Measurements from ENCODE around the gene COX20.

Gene COX20

DNA sequence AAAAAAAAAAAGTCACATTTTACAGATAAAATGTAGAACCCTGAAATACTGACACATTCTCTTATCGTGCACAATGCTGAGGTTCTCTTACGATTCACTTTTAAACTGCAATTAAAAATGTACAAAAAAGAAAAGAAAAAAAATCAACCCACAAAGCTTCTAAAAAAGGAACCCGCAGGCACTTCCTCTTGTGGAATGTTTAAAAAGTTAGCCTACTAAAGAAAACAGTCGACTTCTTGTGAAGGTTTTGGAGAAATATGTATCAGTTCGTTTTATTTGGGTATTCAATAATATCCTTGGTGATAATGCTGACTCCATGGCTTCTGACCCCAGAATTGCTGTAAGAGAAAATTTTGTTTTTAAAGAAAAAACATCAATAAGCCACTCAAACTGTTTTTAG lies 18.7 kb downstream of the COX20 start:
- DNase-seq: no peak

DNA sequence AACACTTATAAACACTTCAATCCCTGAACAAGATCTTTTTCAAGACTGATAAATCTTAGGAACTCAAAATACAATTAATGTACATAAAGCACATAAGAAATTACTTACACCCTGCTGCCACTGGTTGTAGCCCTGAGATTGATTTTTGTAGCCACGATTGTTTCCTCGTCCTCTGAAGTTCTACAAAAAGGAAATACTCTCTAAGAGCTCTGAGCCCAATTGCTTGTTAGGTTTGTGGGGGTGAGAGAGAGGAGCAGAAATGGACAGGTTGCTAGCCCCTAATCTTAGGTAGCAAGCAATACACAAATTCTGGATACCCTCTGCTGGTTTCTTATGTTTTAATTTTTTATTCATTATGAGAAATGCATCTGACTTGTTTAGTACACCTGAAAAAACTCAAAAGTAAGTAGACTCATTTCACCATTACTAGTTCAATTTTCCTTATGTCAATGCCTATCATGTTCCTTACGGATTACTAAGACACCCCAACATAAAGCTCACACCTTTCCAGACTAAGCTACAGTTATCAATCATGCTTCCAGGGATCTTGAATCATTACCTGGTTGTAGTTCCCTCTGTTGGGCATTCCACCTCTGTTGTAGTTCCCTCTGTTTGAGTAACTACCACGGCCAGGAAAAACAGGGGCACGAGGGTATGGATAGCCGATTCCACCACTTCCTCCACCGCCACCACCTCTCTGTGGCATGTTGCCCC lies 19.6 kb downstream of the COX20 start:
- DNase-seq: no peak

DNA sequence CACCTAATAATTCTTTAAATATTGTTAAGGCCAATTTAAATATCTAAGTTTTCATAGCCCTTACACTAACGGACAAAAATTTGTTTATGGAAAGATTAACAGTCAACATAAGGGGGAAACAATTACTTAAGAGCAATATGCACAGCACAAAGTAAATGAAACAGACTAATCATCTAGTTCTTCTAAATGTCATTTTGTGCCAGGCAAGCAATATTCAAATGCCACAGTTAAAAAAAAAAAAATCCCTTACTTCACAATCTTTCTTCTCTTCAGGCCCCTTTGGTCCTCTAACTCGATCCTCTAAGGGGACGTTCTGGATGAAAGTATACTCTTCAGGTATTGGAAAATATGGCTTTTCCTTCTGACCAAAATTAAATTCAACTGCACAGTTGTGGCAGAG lies 22.3 kb downstream of the COX20 start:
- no peak for DNase-seq

DNA sequence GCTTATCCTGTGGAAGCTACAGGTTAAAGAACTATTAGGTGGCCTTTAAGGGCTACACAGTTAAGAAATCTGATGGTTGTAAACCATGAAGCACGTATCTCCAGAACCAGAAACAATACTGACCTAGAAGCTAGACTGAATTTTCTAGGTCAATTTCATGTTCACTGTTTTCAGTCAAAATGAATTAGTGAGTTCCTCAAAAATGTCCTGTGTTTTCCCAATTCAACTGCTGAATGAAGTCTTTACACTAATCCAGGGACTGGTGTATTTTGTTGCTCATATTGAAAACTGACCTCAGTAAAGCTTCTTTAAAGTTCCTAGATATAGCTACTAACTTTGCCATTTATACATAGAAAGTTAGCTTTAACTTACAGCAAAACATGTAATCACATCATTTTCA lies 22.9 kb downstream of the COX20 start:
- no peak for DNase-seq

DNA sequence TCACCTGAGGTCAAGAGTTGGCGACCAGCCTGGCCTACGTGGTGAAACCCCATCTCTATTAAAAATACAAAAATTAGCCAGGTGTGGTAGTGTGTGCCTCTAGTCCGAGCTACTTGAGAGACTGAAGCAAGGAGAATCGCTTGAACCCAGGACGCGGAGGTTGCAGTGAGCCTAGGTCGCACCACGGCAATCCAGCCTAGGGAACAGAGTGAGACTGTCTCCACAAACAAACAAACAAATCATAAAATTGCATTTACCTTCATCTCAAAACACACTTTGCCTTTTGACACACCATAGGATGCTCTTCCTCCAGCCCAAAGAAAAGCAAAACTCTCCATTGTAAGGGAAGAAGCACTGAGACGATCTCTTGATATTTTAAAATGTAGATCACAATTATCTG lies 24.6 kb downstream of the COX20 start:
- no peak for DNase-seq

DNA sequence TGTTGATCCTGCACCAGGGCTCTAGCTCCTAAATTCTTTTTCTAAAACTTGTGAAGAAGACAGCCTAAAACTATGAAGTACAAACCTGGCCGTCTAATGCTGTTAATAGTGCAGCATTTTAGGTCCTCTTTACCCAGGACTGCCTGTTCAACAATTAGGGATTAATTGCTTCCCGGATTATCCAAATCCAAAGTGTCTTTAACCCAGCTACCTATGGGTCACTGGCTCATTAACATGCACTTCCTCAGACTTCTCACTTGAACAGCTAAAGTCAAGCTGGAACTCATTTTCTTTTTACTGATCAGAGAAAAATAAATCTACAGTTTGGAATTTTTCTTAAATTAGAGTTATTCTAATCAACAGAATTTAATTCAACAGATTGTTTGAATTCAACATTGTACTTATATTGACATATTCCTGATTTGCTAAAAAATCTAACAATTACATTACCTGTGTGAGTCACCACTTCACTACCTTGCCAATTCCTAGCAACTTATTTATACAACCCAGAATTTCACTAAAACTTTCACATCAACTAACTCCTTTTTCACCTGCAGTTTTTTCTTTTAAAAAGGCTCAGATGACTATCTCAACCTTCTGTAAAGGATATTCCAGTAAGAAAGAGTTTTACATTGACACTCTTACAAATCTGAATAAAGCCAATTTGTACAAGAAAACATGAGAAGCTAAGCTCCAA lies 25.6 kb downstream of the COX20 start:
- no peak for DNase-seq

DNA sequence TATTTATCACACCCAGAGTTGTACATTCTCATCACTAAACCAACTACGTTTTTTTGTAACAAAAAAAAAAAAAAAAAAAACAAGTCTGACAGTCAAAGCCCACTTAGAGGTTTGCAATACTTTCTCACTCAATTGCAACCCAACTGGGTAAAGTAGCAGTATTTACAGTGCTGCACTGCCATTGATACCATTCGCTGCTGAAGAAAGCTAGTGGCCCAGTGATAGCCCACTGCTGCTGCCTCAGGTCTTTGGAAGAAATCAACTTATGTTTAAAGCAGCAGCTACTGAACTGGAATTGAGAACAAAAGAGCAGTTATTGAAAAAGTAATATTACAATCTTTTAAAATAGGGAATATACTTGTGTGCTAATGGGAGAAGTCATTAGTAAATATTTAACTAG lies 26.2 kb downstream of the COX20 start:
- DNase-seq: no peak

DNA sequence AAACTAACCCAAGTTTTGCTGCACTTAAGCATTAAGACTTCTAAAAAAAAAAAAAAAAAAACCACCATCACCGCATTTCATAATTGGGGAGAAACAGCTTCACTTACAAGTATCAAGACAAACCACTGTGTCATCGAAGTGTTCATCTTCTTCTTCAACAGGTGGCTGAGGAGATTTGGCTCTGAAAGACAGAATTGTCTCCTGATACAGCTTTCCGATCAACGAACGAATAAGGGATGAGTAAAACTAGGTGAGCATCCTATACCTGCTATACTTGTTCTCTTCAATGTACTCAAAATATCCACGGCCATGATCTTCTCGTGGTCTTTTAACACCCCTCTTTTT lies 26.9 kb downstream of the COX20 start:
- no peak for DNase-seq

DNA sequence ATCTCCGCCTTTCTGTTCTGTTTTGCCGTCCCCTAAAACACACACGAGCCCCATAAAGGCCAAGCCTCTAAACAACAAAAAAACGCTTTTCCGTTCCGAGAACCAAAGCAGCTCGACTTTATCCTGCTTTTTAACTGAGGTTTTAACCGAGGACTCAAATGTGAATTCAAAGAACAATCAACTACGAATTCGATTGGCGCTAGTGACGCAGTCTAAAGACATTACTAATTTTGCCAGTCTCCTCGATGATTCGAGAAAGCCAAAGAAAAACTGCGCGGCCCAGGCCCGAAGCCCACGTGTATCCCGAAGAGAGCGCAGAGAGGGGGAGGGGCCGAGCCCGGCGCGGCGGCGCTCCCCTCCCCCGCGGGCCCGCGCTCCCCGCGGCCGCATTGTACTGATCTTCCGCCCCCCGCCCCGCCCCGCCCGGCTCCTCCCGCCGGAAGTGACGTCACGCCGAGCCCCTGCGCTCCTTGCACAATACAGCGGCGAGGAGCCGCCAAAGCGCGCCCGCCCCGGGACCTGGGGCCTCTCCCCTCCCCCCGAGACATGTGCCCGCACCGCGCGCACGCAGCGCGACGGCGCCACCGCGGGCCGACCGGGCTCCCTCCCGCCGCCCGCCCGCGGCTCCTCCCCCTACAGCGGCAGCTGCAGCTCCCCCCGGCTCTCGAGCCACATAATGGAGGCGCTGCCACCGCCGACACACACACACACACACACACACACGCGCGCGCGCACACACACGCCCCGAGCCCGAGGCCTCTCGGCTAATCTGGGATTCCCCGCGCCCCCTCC lies 27.4 kb downstream of the COX20 start:
- peak; percentile 98 for DNase-seq

DNA sequence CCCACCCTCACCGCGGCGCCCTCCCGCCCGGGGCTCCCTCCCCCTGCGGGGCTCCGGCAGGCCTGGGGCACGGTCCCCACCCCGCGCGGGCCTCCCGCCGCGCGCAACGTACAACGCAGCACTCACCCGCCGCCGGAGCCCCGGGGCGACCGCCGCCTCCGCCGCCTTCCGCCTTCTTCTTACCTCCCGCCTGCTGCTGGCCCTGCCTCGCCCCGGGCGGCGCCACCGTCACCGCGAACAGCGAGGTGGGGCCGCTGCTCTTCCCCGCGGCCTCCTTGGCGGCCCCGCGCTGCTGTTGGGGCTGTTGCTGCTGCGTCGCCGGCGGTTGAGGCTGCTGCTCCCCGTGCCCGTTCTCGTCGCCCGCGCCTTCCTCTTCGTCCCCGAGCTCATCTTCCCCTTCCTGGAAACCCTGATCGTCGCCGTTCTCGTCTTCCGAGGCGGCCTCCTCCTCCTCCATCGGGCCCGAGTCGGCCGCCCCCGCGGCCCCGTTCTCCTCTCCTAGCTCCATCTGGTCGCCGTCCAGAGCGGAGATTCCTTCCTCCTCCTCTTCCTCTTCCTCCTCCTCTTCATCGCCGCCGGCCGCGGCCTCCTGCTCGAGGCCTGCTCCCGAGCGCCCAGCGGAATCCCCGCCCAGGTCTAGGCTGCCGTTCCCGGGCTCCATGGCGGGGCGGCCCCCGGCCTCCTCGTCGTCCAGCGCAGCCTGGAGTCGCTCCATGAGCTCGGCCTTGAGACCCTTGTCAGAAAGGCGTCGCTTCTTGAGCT lies 28.2 kb downstream of the COX20 start:
- no peak for DNase-seq

DNA sequence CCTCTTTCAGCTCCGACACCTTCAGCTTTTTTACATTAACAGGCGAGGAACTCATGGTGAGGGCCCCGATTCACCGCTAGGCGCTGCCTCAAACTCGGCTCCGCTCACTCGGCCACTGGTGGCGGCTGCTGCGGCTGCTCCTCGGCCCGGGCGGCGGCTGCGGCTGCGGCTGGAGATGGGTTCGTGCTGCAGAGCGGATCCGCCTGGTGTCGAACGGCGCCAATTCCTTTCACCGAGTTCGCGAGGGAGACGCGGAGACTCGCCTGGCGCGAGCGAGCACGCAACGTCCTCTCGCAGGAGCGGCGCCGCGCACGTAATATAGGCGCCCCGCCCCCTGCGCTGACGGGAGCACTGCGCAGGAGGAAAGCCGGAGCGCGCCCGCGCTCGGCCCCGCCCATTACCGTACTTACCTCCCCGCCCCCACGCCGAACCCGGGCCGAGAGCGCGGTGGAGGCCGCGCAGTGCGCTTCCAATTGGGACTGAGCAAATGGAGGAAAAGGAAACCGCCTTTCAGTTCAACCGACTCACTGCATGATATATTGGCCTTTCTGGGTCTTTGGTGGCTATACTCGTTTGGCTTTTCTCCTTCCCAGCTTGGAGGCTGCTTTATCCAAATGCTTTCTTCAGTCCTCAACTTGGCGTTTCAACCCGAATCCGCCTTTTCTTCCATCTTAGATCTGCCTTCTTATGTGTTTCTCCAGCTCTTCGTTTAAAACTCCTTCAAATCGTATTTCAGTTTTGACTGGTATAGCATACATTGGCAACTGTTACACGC lies 29.0 kb downstream of the COX20 start, which contains the start of gene HNRNPU:
Gene HNRNPU, minus strand, starts transcription at position 291 of the 775 bp plus-strand sequence. Its CDS starts 236 bp downstream, at position 55.
- peak; percentile 98 for DNase-seq

DNA sequence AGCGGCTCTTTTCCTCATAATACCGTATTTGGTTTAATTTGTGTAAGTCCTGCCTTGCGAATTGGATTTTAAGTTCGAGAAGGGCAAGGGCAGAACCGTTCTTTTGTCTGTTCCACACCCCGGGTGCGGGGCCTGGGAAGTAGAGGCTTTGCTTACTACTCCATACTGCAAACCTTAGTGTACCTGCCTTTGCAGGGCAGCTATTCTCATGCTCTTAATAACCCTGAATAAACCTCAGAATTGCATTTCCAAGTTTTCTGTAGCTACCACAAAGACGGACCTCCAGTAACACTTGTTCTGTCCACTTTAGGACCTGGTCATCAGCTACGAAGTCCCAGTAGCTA lies 29.5 kb downstream of the COX20 start:
- DNase-seq: no peak

DNA sequence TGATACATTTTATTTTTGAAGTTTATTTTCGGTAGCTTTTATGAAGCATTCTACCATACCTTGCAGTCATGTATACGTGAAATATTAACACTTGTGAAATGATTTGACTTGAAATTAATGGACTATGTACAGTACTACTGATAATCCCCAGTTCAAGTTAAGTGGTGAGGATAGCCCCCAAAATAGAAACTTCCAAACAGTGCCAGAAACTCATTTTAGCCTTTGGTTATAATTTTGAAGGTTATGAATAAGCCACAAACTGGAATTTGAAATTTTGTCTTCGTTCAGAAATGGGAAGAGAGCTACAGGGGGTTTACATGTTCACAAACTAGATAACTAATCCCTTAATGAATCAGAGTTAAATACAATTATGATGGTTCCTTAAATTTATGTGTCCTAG lies 30.4 kb downstream of the COX20 start:
- DNase-seq: no peak

DNA sequence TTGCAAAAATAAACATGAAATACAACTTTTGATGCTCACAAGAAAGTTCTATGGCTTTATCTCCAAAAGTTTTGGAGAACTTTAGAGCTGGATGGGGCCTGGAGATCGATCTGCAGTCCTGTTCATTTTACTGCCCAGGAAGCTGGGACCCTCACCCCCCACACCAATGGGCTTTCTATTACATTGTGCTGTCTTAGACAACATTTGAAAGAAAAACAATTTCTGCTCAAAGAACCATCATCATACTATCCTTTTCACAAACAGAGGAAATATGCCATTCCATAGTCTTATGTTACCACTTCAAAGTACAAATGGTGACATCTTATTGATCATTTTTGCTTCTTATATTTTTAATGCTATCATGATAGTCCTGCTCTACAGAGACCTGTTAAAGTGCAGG lies 30.9 kb downstream of the COX20 start:
- DNase-seq: no peak

DNA sequence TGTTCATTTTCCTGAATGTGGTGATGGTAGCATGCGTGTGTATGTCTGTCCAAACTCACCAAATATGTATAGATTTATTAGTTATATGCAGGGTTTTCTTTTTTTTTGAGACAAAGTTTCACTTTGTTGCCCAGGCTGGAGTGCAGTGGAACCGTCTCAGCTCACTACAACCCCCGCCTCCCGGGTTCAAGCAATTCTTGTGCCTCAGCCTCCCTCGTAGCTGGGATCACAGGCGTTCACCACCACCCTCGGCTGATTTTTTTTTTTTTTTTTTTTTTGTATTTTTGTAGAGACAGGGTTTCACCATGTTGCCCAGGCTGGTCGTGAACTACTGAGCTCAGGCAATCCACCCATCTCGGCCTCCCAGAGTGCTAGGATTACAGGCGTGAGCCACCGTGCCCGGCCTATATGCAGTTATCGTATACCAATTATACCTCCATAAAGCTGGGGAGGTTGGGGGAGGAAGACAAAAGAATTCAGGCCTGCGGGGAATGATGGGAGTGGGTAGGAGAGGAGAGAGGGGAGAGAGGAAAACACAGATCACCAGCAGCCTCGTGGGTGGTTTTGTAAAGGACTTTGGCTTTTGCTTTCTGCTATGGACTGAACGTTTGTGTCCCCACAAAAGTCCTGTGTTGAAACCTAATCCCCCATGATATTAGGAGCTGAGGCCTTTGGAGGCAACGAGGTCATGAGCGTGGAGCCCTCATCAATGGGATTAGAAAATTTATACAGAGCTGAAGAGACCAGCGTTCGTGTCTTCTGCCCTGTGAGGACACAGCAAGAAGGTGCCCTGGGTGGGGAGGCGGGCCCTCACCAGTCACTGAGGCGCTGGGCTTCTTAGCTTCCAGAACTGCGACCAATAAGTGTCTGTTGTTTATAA lies 33.3 kb downstream of the COX20 start:
- no peak for DNase-seq

DNA sequence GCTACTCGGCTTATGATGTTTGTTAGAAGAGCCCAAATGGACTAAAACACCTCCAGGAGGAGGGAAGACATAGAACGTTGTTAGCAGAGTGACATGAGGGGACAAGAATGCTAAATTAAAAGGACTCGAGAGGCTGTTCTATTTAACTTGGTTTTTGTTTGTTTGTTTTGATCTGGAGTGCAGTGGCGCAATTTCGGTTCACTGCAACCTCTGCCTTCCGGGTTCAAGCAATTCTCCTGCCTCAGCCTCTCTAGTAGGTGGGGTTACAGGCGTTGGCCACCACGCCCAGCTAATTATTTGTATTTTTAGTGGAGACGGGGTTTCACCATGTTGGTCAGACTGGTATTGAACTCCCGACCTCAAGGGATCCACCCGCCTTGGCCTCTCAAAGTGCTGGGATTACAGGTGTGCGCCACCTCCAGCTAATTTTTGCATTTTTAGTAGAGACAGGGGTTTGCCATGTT lies 33.9 kb downstream of the COX20 start:
- DNase-seq: no peak

DNA sequence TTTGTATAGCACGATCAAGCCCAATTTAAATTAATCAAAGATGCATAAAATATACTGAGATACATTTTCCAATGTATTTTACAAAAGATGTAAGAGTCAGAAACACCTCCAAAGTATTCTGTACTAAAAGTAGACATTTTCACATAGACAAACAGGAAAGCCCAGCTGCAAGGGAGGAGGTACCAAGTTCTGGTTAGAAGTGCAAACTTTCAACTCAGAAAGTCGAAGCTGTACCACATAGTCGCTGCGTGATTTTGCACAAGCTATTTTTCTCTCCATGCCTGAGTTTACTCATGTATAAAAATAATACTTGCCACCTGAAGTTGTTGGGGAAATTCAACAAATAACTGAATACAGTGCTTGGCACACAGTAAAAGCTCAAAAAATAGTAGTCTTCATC lies 34.5 kb downstream of the COX20 start:
- no peak for DNase-seq

DNA sequence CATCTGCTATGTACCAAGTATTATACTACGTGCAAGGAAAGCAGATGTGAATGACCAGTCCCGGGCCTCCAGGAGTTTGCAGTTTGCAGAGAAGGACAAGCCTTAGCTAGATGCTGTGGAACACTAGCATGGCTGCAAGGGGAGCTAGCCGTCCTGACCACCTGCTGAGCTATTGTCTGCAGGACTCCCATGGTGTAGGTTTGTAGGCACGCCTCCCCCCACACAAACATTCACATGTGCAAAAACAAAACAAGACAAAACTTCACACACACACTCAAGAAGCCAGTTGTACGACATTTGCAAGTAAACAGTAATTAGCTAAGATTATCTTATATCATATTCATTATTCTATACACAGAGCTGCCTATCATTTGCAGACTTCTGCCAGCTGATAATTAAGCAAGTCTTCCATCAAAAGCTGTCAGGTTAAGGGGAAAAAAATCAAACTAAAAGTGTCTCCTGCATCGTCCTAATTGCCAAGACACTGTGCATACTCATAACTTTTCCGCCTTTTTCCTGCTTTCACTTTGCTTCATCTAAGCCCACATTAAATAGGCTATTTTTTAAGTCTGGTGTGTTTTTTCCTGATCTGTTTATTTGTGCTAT lies 39.6 kb downstream of the COX20 start:
- no peak for DNase-seq

DNA sequence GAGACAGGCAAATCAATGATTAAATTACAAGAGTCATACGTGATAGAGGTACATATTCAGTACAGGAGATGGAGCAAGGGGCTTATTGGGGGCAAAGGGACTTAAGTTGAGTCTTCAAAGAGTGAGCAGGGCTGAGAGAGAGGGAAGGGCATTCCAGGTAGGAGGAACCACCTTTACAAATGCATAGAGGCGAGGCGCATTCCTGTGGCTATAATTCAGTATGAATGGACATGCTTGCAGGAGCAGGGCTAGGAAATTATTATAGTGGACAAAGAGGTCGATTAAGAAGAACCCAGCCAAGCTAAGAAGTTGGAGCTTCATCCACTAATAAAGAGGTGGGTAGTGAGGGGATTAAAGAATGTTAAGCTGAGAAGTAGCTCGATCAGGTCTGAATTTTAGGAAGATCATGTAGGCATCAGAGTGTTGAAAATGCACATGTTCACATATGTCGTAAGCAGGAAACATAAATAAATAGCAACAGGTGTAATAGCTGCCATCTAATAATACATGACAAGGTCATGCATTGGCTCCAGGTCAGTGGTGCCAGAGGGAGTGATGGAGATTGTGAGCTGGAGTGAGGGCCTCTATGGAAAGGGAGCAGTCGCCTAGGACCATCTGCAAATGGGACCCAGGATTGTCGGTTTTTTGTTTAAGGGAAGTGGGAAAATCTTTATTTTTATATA lies 40.9 kb downstream of the COX20 start:
- DNase-seq: no peak

DNA sequence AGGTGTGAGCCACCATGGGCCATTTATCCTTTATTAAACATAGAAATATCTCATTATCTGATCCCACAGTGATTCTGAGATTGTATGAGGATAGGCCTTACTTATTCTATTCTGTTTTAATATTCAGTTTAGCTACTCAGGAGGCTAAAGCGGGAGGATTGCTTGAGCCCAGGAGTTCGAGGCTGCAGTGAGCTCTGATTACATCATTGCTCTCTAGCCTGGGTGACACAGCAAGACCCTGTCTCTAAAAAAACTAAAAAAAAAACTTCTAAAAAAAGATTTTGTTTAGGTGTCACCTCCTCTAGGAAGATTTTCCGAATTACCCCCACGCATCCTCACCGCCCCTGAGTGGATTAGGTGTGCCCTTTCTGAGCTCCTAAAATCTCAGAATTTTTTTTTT lies 43.2 kb downstream of the COX20 start:
- no peak for DNase-seq

Measured in activated CD8-positive, alpha-beta memory T cell treated with anti-CD3 and anti-CD28 coated beads for 24 hours (primary cell).